HG02870 (cell line): ENCODE measurements around the gene YTHDF2.
"Not testable (repeated sequence)": the region's sequence is repeated elsewhere in the genome, so short reads cannot be mapped to it uniquely, and the experiment has no call there.

Source experiments
- ATAC-seq: cut with Tn5 transposase; IDR thresholded peaks from one replicate; pipeline ENCODE4 v1.9.1; 2021; ENCODE audit warnings: mild to moderate bottlenecking, moderate library complexity; ENCODE audit not compliant: unreplicated experiment

Gene YTHDF2

DNA sequence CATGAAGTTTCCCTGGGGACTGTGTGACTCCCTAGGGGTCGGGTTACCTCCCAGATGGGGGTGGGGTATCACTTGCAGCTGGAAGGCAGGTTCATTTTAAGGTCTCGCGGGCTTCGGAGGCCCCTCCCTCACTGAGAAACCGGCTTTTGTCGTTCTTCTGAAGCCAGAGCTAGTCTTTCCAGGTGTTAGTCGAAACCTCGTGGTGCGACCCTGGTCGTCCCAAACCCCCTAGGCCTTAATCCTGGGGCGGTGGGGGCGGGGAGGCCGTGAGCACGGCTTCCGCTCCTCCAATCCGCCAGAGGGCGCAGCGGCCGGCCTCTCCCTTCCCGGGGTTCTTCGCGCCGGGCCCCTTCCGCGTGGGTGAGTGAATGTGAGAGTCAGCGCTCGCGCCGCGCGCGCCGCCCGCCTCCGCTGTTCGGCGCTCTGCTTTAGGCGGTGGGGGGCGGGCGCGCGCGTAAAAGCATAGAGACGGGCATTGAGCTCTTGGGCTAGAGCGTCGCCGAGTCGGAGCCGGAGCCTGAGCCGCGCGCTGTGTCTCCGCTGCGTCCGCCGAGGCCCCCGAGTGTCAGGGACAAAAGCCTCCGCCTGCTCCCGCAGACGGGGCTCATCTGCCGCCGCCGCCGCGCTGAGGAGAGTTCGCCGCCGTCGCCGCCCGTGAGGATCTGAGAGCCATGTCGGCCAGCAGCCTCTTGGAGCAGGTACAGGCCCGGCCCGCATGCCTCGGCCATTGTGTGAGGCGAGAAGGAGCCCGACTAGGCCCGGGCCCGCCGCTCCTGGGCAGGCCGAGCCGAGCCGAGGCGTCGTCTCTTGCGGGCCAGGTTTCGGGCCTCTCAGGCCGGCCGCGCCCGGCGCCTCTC lies at the start of gene YTHDF2:
TSS of gene YTHDF2 (plus strand) at position 491 of the 857 bp plus-strand sequence. CDS start at position 672, 181 bp downstream.
- peak; percentile 88 for ATAC-seq

DNA sequence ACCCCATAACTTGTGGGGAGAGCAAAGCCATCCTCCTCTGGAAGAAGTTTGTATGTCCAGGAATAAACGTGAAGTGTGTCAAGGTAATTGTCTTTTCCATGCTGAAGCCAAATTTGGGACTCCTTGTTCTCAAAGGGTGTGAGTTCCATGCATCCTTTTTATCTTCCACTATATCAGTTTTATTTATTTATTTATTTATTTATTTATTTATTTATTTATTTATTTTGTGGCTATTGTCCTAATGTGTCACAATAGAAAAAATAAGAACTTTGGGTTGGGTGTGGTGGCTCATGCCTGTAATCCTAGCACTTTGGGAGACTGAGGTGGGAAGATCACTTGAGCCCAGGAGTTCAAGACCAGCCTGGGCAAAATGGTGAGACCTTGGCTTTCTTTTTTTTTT lies 45.1 kb upstream of the YTHDF2 start:
- ATAC-seq: not testable (repeated sequence)

DNA sequence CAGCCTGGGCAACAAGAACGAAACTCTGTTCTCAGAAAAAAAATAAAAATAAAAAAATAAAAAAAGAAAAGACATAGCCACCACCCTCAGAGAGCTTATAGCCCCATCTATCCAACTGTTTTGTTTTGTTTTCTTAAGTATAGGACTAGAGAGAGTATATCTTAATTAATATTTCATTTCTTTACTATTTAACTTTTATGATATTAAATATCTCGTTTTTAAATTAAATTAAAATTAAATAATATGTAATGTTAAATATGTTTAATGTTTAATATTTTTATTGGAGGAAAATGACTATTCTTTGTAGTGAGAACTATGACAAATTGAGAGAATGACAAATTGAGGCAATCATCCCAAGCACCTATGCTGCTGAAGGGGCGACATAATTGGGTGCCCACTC lies 33.1 kb upstream of the YTHDF2 start:
- ATAC-seq: no peak

GRCh38 chr1:28716336-28716735 lies 20.4 kb upstream of the YTHDF2 start:
- ATAC-seq: no peak

- ATAC-seq: no peak
Measured at GRCh38 chr1:28718166-28718565, 18.6 kb upstream of the YTHDF2 start.

- ATAC-seq: no peak
Measured at GRCh38 chr1:28718586-28719331, 18.0 kb upstream of the YTHDF2 start.

DNA sequence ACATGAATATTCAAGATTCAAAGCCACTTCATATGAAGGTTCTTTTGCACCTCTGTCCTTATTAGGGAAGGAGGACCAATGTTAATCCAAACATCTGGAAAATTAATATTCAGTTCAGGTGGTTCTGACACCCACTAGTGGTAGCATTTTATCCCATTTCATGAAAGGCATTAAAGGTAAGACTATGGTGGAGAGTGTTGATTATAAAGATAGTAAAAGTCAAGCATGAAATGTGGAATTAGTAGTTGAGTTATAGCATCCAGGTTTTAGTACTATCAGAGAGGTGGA lies 17.5 kb upstream of the YTHDF2 start:
- no peak for ATAC-seq

DNA sequence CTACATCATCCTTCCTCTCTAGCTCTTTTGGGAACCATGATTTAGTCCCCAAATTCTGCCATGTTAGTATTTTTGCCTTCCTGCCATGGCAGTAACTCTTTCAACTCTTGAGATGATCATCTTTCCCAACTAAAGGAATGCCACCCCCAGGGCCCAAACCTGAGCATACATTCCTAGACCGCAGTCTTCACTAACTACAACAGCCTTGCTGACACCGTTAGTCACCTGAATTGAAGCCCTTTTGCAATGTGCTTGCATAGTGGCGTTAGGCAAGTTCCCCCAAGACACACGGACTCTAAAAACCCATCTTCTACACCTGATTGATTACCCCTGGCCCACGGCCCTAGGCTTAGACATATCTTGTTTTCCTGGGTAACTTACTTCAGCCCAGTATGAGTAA lies 16.4 kb upstream of the YTHDF2 start:
- ATAC-seq: no peak

GRCh38 chr1:28721927-28722326 lies 14.8 kb upstream of the YTHDF2 start:
- ATAC-seq: not testable (repeated sequence)

GRCh38 chr1:28725365-28725764 lies 11.4 kb upstream of the YTHDF2 start:
- ATAC-seq: not testable (repeated sequence)

GRCh38 chr1:28735961-28736449 lies 735 bp upstream of the YTHDF2 start:
- ATAC-seq: no peak

DNA sequence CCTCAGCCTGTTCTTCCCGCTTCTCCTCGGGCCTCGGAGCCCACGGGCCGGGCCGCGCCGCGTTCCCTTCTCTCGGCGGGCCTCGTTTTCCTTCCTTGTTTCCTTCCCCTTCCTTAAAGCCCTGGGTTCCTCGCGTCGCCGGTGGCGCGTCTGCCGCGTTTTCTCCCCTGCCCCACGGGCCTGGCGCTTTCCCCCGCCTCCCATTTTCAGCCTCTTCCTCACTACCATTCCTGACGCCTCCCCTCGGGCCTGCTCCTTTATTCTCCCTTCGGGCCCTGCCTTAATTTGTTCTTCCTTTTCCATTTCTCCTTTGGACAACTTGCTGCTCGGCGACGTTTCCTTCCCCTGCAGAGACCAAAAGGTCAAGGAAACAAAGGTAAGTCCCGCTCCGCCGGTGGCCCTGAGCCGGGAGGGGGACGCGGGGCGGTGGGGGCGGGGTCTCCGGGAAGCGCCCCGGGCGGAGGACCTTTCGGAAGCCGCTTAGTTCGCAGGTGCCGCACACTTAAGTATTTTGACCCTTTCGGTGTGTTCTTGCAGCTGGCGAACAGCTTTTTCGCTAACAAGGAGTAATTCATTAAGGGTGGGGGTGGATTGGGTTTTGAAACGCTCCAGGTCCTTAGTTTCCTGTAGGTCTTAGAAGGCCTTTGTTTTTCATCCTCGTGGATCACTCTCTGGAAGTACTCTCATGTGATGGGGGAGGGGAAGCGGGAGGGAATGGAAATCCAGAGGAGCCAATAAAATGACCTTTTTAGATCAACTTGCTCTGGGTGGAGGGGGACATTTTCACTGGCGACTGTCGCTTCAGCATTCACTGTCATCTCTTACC lies 780 bp downstream of the YTHDF2 start:
- ATAC-seq: peak; percentile 13

DNA sequence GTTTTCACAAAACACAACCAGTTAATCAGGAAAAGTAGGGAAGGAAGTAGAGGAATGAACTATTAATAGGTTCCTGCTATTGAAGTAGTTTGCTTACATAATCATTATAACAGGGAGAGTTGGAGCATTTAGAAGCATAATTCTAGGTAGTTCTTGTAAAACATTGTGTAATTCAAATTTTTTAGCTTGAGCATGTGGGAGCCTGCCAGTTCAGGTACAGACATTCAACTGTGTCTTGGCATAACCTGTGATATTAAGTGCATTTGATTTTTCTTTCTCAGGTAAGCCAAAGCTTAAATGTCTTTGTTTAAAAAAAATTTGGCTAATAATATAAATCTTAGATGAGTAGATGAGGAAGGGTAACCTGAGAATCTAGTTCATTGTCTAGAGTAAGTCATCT lies 3.4 kb downstream of the YTHDF2 start:
- no peak for ATAC-seq

DNA sequence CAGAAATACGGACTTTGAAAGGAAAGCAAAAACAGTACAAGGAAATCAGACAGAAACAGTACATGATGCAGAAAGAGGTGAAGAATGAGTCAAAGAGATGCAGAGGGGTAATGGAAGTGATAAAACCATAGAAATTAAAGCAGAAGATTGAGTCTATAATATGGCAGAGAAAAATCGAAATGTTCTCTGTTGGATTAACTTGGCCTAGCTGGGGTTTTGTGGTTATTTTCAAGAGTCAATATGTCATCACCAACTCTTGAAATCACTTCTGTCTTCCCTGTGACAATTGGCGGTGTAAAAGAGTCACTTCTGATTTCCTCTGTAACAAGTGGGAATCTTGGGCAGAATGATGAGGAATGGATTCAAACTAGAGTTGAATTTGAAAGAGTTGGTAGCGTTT lies 7.4 kb downstream of the YTHDF2 start:
- no peak for ATAC-seq

- no peak for ATAC-seq
Measured at GRCh38 chr1:28745653-28746173, 9.0 kb downstream of the YTHDF2 start.

- ATAC-seq: no peak
Measured at GRCh38 chr1:28750330-28750729, 13.6 kb downstream of the YTHDF2 start.

- ATAC-seq: not testable (repeated sequence)
Measured at GRCh38 chr1:28750771-28751294, 14.1 kb downstream of the YTHDF2 start.

- no peak for ATAC-seq
Measured at GRCh38 chr1:28751315-28752060, 14.7 kb downstream of the YTHDF2 start.

- ATAC-seq: no peak
Measured at GRCh38 chr1:28755701-28756100, 19.0 kb downstream of the YTHDF2 start.

- no peak for ATAC-seq
Measured at GRCh38 chr1:28756846-28757245, 20.1 kb downstream of the YTHDF2 start.
